NCI-H1436 treated with DMSO at 0.1 percent for 48 hours (cell line): ENCODE data around the gene TRAF3.

Experiments used
- DNase-seq: peaks from one replicate; lab custom pipeline; 2025; lab: John Stamatoyannopoulos, UW

TRAF3 gene

DNA sequence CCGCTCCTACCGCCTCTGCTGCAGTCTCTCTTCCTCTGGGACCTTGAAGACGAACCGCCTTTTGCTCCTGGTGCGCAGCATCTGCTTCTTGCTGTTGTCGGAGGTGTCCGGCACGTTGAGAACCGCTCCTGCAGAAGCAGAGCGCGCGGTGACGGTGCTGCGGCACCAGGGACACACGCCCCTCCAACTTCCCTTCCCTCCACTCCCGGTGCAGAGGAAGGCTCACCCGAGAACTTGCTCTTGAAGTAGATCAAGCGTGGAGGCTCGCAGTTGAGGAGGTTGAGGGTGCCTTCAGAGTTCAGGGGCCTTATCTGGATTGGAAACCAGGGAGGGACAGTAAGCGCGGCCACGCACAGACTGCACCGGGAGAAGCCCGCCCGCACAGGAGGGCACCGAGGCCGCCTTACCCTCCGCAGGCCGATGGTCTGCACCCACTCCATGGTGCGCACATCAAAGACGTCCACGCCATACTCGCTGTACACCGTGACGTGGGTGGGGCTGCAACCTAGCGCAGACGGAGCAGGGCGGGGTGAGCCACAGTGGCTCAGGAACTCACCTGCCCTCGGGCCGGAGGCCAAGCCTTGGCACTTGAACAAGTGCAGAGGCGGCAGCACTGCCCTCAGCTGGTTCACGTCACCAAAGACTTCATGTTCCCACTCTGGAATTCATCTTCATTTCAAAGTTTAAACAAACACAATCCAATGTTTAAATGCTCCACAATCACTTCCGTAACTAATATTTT lies 162.7 kb downstream of the TRAF3 start:
- DNase-seq, result no peak

DNA sequence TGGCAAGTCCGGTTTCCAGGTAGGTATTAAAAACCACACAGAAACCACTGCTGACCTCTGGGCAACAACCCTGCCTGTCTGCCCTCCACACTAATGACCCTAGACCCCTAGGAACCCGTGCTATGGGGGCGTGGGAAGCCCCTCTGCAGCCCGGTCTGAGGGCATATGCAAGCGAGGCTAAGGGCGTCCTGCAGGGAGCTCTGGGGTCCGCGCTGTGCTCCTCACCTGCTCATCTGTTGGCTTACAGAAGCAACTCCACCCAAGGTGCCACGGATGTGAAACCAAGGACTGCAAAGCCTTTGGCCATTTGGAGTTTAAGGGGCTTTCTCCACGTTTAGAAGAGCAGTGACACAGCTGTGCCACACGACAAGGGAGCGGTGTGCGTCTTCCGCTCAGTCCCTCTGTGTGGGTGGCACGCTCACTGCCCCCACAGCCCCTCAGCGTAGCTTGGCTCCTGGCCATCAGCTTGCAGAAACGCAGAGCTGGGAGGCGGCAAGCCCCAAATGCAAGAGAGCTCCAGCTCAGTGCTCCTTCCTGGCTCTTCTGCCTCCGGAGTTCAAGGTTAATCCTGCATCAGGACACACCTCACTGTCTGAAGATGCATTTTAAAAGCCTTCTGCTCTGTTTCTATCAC lies 163.6 kb downstream of the TRAF3 start:
- DNase-seq, result no peak

DNA sequence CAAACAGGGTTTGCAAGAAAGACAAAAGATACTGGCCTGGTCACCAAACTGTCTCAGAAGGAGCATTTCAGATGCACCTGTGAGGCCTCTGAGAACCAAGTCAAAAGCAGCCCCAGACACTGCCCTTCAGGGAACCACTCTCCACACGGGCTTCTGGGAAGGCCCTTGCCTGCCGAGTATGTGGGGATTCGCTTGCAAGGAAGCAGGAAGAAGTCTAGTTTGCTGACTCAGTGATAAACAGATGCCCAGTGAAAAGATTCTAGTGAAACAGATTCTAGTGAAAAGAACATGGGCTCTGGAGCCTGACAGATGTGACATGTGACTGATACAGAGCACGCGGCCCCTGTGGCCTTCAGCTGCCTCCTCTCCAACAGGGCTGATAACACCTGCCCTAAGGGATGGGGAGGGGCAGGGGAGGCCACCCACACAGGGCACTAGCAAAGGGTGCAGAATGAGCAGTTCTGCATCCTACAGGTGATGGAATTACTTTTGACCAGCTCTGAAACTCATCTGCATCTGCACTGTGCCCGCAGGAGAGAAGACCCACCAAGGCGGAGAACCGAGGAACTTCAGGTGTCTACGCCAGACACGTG lies 164.3 kb downstream of the TRAF3 start:
- DNase-seq, result no peak

DNA sequence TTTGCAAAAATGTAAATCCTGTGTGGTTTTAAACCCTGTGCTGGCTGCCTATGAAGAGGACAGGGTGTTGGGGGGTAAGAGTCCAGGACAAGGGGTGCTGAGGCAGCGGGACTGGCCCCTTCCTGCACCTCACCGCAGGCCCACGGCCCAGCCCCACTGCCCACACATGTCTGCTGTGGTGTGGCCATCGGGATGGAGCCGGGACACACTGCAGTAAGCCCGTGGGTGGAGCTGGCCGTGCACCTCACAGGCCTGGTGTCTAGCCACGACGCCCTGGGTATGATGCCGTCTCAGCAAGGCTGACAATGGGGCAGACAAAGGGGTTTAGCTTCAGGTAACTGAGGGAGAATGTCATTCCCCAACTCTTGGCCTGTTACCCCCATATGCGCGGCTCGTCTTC lies 164.8 kb downstream of the TRAF3 start:
- DNase-seq, result no peak

DNA sequence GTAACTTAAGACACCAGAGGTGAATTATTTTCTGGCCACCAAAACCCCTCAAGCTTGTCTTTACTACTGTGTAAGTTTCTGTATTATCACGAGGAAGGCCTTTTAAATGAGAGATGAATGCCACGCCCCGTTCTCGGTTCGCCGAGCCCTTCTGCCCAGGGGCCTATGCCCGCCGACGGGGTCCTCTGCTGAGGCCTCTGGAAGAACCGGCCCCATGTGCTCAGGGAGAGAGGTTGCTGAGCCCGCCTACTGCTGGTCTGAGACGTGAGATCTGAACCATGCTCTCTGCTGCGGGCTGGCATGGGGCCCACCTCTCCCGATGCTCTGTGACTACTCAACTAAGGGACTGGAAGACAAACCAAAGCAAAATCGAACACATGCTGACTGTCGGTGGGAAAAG lies 166.2 kb downstream of the TRAF3 start:
- DNase-seq, result no peak

DNA sequence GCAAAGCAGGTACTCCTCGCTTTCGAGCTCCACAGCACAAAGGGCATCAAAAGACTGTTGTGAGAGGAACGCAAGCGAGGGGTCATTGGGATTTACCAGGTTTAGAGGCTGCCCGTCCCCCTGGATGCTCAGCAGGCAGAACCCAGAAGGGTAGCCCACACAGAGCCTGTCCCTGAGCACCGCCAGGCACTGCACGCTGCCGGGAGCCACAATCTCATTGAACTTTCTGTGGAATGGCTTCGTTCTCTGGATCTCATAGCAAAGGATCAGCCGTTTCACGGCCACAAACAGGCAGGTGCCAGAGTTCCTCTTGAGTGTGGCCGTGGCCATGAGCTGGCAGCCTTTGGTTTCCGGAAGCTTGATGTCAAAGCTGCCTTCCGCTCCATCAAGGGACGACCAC lies 166.7 kb downstream of the TRAF3 start:
- DNase-seq, result no peak

DNA sequence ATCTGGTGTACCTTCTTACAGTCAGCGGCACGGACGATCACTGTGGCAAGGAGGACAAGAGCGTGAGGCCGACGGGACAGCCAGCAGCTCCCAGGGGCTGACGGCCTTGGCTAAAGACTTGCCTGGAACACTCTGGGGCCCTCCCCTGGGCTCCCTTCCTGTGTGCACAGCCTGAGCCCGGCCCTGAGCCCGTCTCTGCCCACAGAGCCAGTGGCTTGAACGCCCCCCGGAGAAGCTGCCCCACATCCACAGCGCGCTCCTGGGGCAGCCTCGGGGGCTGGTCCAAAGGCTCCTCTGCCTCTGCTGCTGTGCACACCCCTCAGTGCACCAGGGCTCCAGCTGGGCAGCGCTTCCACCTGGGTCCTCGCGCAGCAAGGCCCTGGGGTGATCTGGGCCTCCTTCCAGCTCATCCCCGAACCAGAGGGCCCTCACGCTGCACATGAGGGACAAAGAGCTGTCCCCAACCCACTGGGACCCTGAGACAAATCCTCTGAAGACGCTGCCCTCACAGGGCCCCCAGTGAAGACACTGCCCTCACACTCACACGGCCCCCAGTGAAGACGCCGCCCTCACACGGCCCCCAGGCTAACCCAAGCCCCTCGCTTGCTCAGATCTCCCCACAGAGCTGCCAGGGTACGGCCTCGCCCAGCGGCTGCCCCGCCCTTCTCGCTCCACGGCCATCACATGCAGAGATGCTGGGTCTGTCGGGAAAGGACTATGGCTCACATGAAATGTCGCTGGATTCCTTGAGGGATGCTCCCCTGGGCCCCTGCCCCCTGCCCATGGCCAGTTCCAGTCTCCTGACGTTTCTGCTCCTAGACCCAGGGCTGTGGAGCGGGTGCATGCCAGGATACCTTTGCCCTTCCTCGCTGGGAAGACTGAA lies 167.4 kb downstream of the TRAF3 start:
- DNase-seq, result no peak

DNA sequence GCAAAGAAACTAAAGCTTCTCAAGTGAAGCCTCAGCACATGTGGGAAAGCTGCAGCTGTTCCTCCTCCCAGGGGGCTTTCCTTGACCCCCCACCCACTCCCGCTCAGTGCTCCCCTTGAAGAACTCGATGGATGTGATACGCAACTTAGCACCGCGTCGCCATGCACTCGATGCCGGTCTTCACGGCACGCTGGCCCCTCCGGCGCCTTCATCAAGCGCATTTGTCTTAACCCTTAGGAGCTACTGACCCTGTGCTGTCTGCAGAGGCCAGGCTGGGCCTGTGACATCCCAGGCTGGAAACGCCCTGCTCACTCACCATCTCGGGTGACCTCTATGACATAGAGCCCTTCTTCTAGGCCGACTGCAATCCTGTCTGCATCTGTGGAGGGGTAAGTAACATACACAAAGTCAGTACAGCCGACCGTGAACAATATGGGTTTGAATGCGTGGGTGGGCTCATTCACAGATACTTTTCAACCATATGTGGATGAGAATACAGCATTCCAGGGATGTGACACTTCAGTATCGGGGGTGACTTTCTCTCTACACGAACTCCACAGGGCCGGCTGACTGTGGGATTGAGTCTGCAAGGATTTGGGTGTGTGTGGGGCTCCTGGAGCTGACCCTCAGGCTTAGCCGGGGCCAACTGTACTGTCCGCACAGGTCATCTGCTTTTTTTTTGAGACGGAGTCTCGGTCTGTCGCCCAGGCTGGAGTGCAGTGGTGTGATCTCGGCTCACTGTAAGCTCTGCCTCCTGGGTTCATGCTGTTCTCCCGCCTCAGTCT lies 168.3 kb downstream of the TRAF3 start:
- no peak for DNase-seq

DNA sequence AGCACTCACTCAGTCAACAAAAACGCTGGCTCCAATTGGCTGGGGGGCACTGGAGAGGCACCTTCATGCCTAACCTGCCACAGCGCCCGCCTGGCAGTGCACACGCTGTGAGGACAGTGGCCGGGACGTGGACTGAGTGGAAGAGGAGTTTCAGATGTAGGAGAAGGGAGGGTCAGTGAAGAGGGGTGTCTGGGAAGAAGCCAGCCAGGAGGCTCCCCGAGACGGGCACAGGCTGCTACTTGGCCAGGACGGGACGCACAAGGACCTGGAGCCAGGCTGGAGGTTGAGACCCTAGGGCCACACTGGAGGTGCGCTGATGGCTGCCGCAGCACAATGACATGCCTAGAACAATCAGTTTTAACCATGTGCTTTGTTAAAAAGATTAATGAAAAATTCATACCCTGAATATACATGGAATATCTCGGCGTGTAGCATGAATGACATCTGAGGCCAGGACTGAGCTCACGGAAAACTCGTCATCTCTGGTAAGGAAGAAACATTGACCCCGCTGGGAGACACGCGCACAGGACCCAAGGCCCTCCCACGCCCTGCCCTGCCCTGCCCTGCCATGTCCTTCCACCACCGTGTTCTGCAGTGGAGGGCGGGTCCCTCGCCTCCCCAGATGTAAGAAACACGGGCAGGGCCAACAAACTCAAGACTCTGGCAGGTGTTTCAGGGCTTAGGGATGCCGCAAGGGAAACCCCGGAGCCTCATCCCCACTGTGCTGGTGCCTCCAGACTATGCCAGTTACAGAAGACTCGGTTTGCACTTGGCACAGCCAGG lies 170.3 kb downstream of the TRAF3 start:
- no peak for DNase-seq

DNA sequence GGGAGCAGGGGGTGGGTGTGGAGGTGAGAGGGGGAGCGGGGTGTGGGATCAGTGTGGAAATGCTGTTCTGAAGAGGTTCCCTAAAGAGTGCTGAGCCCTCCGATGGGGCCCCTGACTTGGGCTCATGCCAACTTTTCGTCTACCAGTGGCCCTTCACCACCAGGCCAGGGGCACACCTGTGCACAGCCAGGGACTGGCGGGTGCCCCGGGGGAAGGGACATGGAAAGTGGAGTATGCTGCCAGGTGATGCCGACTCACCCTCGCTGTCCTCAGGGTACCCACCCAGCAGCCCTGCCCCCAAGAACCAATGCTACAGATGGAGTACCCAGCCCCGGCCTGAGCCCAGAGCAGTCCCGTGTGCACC lies 171.4 kb downstream of the TRAF3 start:
- no peak for DNase-seq

DNA sequence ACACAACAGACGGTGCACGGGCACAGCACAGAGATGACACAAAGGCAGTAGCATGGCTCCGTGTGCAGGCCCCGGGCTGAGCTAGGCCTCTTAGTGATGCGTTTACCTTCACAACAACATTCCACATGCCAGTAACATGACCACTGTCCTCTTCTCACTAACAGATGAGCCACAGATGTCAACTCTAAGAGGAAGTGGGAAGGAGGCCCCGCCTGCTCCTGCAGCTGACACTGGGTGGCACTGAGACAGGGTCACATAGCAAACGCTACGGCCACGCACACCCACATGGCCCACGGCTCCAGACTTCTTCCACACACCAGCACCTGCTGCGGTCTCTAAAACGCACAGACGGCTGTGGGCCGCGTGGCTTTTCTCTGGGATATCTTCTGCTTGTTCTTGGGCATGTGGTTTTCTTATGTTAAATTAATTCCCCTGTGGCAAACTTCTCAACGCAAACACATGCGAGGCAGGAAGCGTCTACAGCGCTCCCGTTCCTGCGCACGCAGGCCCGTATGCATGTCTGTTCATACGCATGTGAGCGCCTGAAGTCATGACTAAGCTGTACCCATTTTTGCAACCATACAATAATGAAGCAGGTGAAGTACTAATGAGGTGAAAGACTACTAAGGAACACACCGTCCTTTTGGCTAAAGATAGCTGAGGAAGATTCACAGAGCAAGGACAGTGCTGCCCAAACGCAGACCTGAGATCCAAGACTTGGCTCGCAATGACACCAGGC lies 172.0 kb downstream of the TRAF3 start:
- no peak for DNase-seq

DNA sequence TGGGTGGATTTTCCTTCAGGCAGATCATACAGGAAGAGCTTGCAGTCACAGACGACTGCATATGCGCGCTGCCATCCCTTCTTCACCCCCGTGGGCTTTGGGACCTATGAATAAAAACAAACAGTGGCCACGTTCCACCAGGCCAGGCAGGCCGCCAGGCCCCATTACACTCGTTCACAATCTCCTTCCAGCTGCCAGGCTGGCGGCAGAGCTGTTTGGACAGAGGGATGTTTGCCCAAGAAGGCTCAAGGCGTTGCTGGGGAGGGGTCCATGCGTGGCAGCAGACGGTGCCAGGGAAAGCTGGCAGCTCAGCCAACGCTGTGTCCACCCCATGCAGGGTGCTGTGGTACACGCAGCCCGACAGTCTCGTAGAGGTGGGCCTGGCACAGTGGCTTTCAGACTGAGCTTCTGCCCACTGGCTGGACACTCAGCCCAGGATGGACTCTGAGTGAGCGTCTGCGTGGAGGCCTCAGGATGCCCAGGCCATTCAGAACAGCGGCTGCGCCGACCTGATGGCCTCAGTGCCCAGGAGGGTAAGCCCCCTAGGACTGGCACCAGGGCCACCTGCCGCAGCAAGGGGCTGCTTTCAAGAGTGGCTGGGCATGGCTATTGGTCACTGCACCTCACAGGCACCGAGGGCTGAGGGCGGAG lies 172.7 kb downstream of the TRAF3 start:
- DNase-seq, result no peak

DNA sequence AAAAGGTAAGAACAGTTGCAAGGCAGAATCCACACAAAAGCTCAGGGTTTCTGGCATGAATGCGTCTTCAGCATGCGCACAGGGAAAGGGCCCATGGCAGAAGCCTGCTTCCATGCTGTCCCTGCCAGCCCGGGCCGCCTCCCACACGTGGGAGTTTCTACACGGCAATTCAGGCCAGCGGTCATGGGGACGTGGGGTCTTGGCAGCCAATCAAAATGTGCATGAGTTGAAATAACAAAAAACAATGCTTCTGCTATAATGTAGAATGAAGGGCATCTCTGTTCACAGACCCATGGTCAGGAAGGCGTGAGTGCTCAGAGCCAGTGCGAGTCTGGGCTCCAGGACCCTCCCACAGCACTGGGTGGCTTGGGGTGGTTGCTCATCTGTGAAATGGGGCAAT lies 173.8 kb downstream of the TRAF3 start:
- no peak for DNase-seq

DNA sequence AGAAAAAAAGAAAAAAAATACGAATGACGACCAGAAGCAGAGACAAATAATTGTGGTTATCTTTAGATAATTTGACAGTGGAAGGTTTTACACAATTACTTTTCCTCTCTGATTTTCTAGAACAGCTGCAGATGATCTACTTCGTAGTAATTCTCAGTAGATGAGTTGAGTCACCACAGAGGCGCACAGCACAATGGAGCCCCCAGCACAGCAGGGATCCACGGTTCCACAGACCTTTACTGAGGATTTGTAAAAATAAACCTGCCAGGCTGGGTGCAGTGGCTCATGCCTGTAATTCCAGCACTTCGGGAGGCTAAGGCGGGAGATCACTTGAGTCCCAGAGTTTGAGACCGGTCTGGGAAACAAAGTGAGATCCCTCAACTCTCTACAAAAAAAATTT lies 174.6 kb downstream of the TRAF3 start:
- no peak for DNase-seq

DNA sequence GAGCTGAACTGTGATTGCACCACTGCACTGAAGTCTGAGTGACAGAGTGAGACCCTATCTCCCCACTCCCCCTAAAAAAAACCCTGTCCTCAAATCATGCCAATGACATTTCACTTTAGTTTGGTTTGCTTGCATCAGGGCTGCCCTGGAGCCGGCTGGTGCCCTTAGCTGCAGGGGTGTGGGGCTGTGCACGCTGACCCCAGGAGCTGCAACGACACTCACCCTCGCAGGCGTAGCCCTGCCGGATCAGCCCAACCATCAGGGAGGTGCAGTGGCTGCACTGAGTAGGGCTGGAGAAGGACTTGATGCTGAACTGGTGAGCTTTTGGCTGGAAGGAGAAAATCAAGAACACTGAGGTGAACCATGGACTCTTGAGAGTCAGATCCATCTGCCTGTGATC lies 175.0 kb downstream of the TRAF3 start:
- DNase-seq, result no peak

DNA sequence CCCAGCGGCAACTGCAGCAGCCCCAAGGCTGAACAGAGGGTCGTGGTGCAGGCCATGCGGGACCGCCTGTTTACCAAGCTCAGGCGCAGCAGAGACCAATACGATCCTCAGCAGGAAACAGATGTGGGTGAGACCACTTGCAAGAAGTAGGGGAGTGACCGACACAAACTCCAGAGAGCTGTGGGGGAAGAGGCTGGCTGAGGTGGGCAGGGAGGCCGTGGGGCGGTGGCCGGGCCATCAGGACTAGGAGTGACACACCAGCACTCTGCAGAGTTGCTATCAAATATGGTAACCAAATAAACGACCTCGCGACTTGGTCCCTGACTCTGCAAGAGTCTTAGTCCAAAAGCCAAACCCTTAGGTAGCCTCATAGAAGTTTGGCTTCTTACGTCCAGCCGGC lies 175.9 kb downstream of the TRAF3 start:
- DNase-seq, result no peak

DNA sequence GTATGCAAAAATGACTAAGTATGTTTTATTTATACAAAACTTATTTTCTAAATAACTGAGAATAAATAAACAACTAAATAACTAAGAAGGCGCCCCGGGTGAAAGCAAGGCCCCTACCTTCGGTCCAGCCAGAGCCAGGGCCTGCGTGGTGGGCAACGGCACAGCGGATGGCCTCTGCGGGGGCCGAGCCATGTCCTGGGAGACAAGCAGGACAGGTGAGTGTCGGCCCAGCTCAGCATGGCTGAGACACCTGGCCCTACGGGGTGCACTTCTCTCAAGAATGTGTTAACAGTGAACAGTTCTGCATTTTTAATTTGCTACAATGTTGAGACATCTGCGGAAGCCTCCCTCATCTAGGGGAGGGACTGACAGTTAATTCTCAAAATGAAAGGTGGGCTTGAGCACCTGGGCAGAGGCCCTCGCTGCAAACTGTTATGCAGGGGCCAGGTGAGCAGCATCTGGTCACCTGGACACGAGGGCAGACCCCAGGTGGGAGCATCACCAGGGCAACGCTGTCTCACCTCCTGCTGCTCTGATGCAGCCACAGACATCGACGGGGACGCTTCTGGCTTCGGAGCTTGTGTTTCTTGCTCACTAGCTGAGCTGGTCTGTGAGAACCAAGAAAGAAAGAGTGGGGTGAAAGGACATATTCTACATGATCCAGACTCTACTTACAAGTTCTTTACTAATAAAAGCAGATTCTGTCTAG lies 177.0 kb downstream of the TRAF3 start:
- no peak for DNase-seq

DNA sequence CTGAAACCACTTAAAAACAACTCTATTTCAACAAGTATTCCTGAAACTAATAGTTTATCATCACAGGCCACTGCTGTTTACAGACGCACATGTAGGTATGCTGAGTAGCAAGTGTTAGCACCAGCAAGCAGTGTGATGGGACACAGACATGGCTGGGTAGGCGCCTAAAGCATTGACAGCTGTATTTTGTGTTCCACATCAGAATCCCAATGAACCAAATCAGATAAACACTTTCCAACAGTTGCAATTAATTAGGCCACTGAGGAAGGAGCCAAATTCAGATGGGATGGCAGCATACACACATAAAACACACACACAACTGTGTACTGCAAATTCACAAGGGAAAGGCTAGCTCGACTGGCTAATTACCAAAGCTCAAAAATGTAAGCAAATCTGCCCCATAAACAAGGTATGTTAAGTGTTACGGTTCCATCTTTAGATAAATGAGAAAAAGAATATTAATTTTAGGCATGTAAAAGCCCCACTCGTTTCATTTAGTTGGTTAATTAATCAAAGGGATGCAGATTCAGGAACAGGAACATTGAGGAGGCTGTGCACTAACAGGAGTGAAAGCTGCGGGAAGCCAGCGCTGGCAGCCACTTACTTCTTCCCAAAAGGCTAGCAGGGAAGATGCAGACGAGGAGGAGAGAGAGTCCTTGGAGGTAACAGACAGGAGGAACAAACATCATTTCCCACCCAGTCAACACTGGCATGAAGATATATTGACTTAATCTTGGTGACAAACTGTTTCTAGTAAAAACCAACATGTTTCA lies 178.6 kb downstream of the TRAF3 start:
- DNase-seq, result no peak
